GM10248 (cell line): ENCODE measurements around the gene KIF26A.

ENCODE experiments used
- CTCF ChIA-PET: fragments of 300-600 bp; sonication (Branson Sonifier 250); formaldehyde crosslinking; extraction: SDS; loops from one replicate; lab custom pipeline; 2021; ENCODE audit warnings: antibody characterized with exemption; lab: Yijun Ruan, JAX
- POLR2A ChIA-PET: fragments of 350-650 bp; sonication (Branson Sonifier 250); formaldehyde crosslinking; extraction: SDS; loops from one replicate; lab custom pipeline; 2020; ENCODE audit warnings: antibody characterized with exemption; lab: Yijun Ruan, JAX
- DNase-seq: peaks from one replicate; pipeline ENCODE4 v3.0.0; 2012; ENCODE audit errors: extremely low spot score
- CTCF ChIP-seq: IDR thresholded peaks from 2 replicates; pipeline ENCODE4 v1.5.1; 2012; ENCODE audit warnings: mild to moderate bottlenecking, low read depth; ENCODE audit errors: extremely low read depth, missing control alignments, control extremely low read depth

The KIF26A gene

GRCh38 chr14:104161602-104162367, 23.4 kb downstream of the KIF26A start:
- no peak for DNase-seq
- POLR2A ChIA-PET: no interaction called here
- CTCF ChIA-PET: interaction anchor here (1.5 kb wide), 1 partner anchor 341 kb away, joined by 3 read pairs; no protein-coding TSS in a partner anchor
- TF ChIP-seq CTCF: no peak

DNA sequence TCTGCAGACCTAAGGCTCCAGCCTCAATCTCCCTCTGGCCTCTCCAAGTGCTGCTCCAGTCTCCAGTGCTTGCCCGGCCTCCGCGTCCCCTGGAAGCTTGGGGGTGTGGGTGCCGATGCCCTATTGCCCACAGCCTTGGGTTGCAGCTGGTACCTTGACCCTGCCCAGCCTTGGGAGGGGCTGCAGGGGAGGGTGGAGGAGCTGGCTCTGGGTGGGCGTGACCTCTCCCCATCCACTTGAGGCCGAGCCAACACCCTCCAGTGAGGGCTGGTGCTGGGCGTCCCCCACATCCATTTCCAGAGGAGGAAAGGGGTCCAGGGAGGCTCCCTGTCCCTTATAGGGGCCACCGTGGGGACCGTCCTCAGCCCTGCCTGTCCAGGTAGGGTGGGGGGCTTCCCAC, 24.1 kb downstream of the KIF26A start:
- no peak for TF ChIP-seq CTCF
- ChIA-PET CTCF (no interaction called here), POLR2A (no interaction called here)
- DNase-seq: no peak

- no peak for TF ChIP-seq CTCF
- no peak for DNase-seq
- CTCF ChIA-PET: no interaction called here
- POLR2A ChIA-PET: no interaction called here
These were observed 25.2 kb downstream of the KIF26A start for GRCh38 chr14:104163541-104163940.

DNA sequence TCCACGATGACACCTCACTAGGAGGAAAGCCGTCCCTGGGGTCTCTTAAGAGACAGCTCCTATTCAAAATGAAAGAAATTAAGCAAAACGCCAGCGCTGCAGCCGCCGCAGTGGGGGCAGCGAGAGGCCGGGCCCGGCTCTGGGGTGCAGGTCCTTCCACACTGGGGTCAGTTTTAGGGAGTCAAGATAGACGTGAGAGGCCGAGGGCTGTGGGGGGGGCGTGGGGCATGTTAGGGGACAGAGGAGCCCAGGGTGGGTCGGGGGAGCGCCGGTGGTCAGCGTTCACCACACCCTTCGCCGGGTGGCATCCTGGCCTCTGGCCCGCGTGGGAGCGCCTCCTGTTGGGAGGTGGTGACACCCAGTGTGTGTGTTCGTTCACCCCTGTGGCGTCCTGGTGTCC, 25.7 kb downstream of the KIF26A start:
- DNase-seq: no peak
- POLR2A ChIA-PET: no interaction called here
- CTCF ChIA-PET: no interaction called here
- TF ChIP-seq CTCF: no peak

DNA sequence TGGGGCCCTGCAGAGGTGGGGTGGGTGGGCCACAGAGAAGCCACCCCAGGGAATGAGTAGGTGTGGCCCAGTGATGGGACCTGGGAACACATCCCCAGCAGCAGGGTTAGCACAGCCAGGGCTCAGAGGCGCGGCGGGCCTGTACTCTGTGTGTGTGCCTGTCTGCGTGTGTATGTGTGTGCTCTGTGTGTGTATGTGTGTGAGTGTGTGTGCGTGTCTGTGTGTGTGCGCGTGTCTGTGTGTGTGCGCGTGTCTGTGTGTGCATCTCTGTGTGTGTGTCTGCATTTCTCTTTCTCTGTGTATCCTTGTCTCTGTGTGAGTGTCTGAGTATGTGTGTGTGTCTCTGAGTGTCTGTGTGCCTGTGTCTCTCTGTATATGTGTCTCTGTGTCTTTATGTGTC, 26.1 kb downstream of the KIF26A start:
- POLR2A ChIA-PET: no interaction called here
- no peak for DNase-seq
- CTCF ChIA-PET: no interaction called here
- no peak for TF ChIP-seq CTCF

DNA sequence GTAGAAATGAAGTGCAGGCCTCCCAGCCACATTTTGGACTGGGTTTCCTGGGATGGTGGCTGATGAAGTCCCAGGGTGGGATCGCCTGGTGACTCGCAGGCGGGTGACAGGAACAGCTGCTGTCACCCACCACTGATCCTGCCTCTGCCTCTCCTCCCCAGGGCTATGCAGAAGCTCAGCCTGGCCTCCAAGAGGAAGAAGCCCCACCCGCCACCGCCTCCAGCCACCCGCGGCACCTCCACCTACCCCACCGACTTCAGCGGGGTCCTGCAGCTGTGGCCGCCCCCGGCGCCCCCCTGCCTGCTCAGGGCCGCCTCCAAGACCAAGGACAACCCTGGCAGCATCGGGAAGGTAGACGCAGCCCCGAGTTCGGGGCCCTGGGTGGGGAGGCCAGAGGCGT, 28.3 kb downstream of the KIF26A start:
- no peak for DNase-seq
- ChIA-PET CTCF (no interaction called here), POLR2A (no interaction called here)
- no peak for TF ChIP-seq CTCF
